Spinal cord (tissue), 10 donors: ENCODE data around the gene AP3B2. TPM values are rescaled to one million over a fixed set of nuclear protein-coding genes. Genes with fewer than 3 reads are reported as not detected.
"Not testable (repeated sequence)": the region's sequence is repeated elsewhere in the genome, so short reads cannot be mapped to it uniquely, and the experiment has no call there.

Experiments
- DNase-seq, 6 donors: peaks; one replicate each; pipeline versions ENCODE4 v3.0.0 to v3.0.0-alpha.2; 2013 to 2015; ENCODE audit warnings: low spot score in 6 of 6, low read depth in 4 of 6
- H3K27ac ChIP-seq: one replicate; pipeline ENCODE4 v1.5.1; 2013; ENCODE audit warnings: low read depth, low read length, control low read depth
- H3K27me3 ChIP-seq: one replicate; pipeline ENCODE4 v1.6.1; 2013; ENCODE audit warnings: low read length; ENCODE audit not compliant: control insufficient read depth, insufficient read depth
- H3K36me3 ChIP-seq: one replicate; pipeline ENCODE4 v1.6.1; 2013; ENCODE audit warnings: low read length; ENCODE audit not compliant: control insufficient read depth, insufficient read depth
- H3K4me1 ChIP-seq: one replicate; pipeline ENCODE4 v1.6.1; 2013; ENCODE audit warnings: low read length; ENCODE audit not compliant: control insufficient read depth, insufficient read depth
- H3K4me3 ChIP-seq: one replicate; pipeline ENCODE4 v1.5.1; 2013; ENCODE audit warnings: low read depth, low read length, control low read depth
- H3K9me3 ChIP-seq: one replicate; pipeline ENCODE4 v1.6.1; 2013; ENCODE audit warnings: low read length; ENCODE audit not compliant: control insufficient read depth, insufficient read depth
- WGBS: methylation state at CpG from one replicate; pipeline ENCODE4 v1.1.5; 2013; ENCODE audit warnings: missing lambda C conversion rate; ENCODE audit not compliant: insufficient coverage; 5-methylcytosine and 5-hydroxymethylcytosine counted together
- polyA plus RNA-seq, 2 donors: library from polyadenylated mRNA; unstranded; fragments of 120-200 nt; gene quantifications; one replicate each; pipeline ENCODE4 v1.2.1, GENCODE V29; 2013; ENCODE audit not compliant: insufficient read length in 2 of 2
- total RNA-seq, 2 donors: library from RNA; depleted of rRNA in 1 of 2; stranded (reverse); fragments of 120-200 nt in 1 of 2; fragments of >200 nt in 1 of 2; gene quantifications; one replicate each; pipeline versions ENCODE4 v1.2.3 to v1.2.4, GENCODE V29; 2013 to 2014
- donor health status: healthy.

AP3B2 gene
- total and polyA plus RNA-seq, 4 donors = 19.3 to 138 (median 71.7) TPM

GRCh38 chr15:82731527-82731926 is 21.9 kb upstream of the AP3B2 start:
- Histone ChIP-seq H3K4me1 (no peaks in the 10 kb centered on the region), H3K9me3 (no peaks in the 10 kb centered on the region), H3K36me3 (no peaks in the 10 kb centered on the region), H3K27ac (no peak overlapping the region), H3K27me3 (no peaks in the 10 kb centered on the region), H3K4me3 (no peak overlapping the region)
- no CpG with 5 or more reads among the region's 2 CpGs for WGBS
- no peak for DNase-seq

- 97% methylated on average over 6 of the region's 11 CpGs for WGBS
- H3K4me1 ChIP-seq = no peaks in the 10 kb centered on the region
- DNase-seq = no peak
- no peak overlapping the region for H3K27ac ChIP-seq
- H3K9me3 ChIP-seq = no peaks in the 10 kb centered on the region
- no peaks in the 10 kb centered on the region for H3K36me3 ChIP-seq
- H3K27me3 ChIP-seq = no peaks in the 10 kb centered on the region
- no peak overlapping the region for H3K4me3 ChIP-seq
These were observed 20.4 kb upstream of the AP3B2 start for GRCh38 chr15:82730022-82730530.

GRCh38 chr15:82726816-82727215 is 17.1 kb upstream of the AP3B2 start:
- no peaks in the 10 kb centered on the region for H3K9me3 ChIP-seq
- H3K36me3 ChIP-seq = no peaks in the 10 kb centered on the region
- no peaks in the 10 kb centered on the region for H3K27me3 ChIP-seq
- no peak for DNase-seq
- H3K27ac ChIP-seq = no peak overlapping the region
- no peaks in the 10 kb centered on the region for H3K4me1 ChIP-seq
- 97% methylated on average over 10 of the region's 10 CpGs for WGBS
- H3K4me3 ChIP-seq = no peak overlapping the region

- H3K9me3 ChIP-seq = no peaks in the 10 kb centered on the region
- H3K27ac ChIP-seq = no peak overlapping the region
- 80% methylated on average over 4 of the region's 4 CpGs for WGBS
- H3K36me3 ChIP-seq = no peaks in the 10 kb centered on the region
- no peak for DNase-seq
- H3K4me1 ChIP-seq = peaks cover 6% of the 10 kb centered on the region
- H3K4me3 ChIP-seq = no peak overlapping the region
- no peaks in the 10 kb centered on the region for H3K27me3 ChIP-seq
These were observed 5.3 kb upstream of the AP3B2 start for GRCh38 chr15:82715003-82715402.

GRCh38 chr15:82714016-82714415 is 4.3 kb upstream of the AP3B2 start:
- Histone ChIP-seq H3K4me3 (no peak overlapping the region), H3K4me1 (peaks cover 10% of the 10 kb centered on the region), H3K27ac (no peak overlapping the region), H3K36me3 (no peaks in the 10 kb centered on the region), H3K9me3 (no peaks in the 10 kb centered on the region), H3K27me3 (no peaks in the 10 kb centered on the region)
- no peak for DNase-seq
- WGBS = 64% methylated on average over 3 of the region's 3 CpGs

- 86% methylated on average over 2 of the region's 3 CpGs for WGBS
- H3K4me1 ChIP-seq = peaks cover 24% of the 10 kb centered on the region
- no peaks in the 10 kb centered on the region for H3K9me3 ChIP-seq
- H3K36me3 ChIP-seq = no peaks in the 10 kb centered on the region
- H3K4me3 ChIP-seq = no peak overlapping the region
- no peaks in the 10 kb centered on the region for H3K27me3 ChIP-seq
- DNase-seq = no peak
- H3K27ac ChIP-seq = no peak overlapping the region
These were observed 2.4 kb upstream of the AP3B2 start for GRCh38 chr15:82712036-82712435.

GRCh38 chr15:82710926-82711490 is 1.3 kb upstream of the AP3B2 start:
- no peaks in the 10 kb centered on the region for H3K27me3 ChIP-seq
- no peaks in the 10 kb centered on the region for H3K36me3 ChIP-seq
- H3K4me1 ChIP-seq = peaks cover 24% of the 10 kb centered on the region
- no peak overlapping the region for H3K4me3 ChIP-seq
- H3K9me3 ChIP-seq = no peaks in the 10 kb centered on the region
- no peak for DNase-seq
- H3K27ac ChIP-seq = no peak overlapping the region
- 98% methylated on average over 26 of the region's 26 CpGs for WGBS

GRCh38 chr15:82710208-82710555 is 507 bp upstream of the AP3B2 start:
- Histone ChIP-seq H3K4me3 (peak overlapping the region; percentile 57), H3K36me3 (no peaks in the 10 kb centered on the region), H3K4me1 (peaks cover 24% of the 10 kb centered on the region), H3K9me3 (no peaks in the 10 kb centered on the region), H3K27me3 (no peaks in the 10 kb centered on the region), H3K27ac (peak overlapping the region; percentile 40)
- no peak for DNase-seq
- WGBS = 17% methylated on average over 12 of the region's 14 CpGs

- peak overlapping the region; percentile 25 for H3K27ac ChIP-seq
- WGBS = 0% methylated on average over 13 of the region's 15 CpGs
- no peaks in the 10 kb centered on the region for H3K9me3 ChIP-seq
- H3K4me3 ChIP-seq = peak overlapping the region; percentile 45
- H3K36me3 ChIP-seq = no peaks in the 10 kb centered on the region
- DNase-seq = peak in 4 of 6 donors; percentile 15 to 61 (median 22)
- peaks cover 24% of the 10 kb centered on the region for H3K4me1 ChIP-seq
- H3K27me3 ChIP-seq = no peaks in the 10 kb centered on the region
These were observed 624 bp downstream of the AP3B2 start for GRCh38 chr15:82709081-82709420.

GRCh38 chr15:82705856-82706255 is 3.8 kb downstream of the AP3B2 start:
- peaks cover 24% of the 10 kb centered on the region for H3K4me1 ChIP-seq
- DNase-seq, H3K4me3 ChIP-seq, H3K9me3 ChIP-seq, H3K27me3 ChIP-seq, H3K36me3 ChIP-seq, H3K27ac ChIP-seq: not testable (repeated sequence)
- WGBS = 96% methylated on average over 5 of the region's 8 CpGs
